ENCODE data around the gene ZBTB12. TPM values are rescaled to one million over a fixed set of nuclear protein-coding genes. Genes with fewer than 3 reads are reported as not detected.

Gene ZBTB12
- total RNA-seq, 1 donor from 2014 or later: 3.5 TPM

GRCh38 chr6:31928672-31928939, 26.7 kb upstream of the ZBTB12 start:
- intact Hi-C loops (cut with micrococcal nuclease): no loop called here
- Histone ChIP-seq H3K4me3 (no peak overlapping the region), H3K27ac (replicated peaks) (no peak overlapping the region), H3K27me3 (ENCODE audit: low read depth) (peaks cover 28% of the 10 kb centered on the region), H3K9me3 (replicated peaks) (no peaks in the 10 kb centered on the region), H3K36me3 (no peaks in the 10 kb centered on the region), H3K4me1 (no peaks in the 10 kb centered on the region)
- TF ChIP-seq CTCF (IDR thresholded peaks at IDR 0.05; ENCODE audit: borderline replicate concordance): no peak
- no peak for DNase-seq

- Histone ChIP-seq H3K9me3 (replicated peaks) (no peaks in the 10 kb centered on the region), H3K4me3 (peak overlapping the region; percentile 48), H3K27ac (replicated peaks) (no peak overlapping the region), H3K4me1 (no peaks in the 10 kb centered on the region), H3K27me3 (ENCODE audit: low read depth) (peaks cover 28% of the 10 kb centered on the region), H3K36me3 (no peaks in the 10 kb centered on the region)
- no peak for DNase-seq
- intact Hi-C loops (cut with micrococcal nuclease): no loop called here
- TF ChIP-seq CTCF (IDR thresholded peaks at IDR 0.05; ENCODE audit: borderline replicate concordance): no peak
These were observed 26.2 kb upstream of the ZBTB12 start for GRCh38 chr6:31927863-31928671.

GRCh38 chr6:31927242-31927862, 25.5 kb upstream of the ZBTB12 start, which contains the start of gene C2:
C2 (plus strand) TSS chr6:31927717; CDS start chr6:31927753, 36 bp downstream.
- DNase-seq: no peak
- H3K27me3 ChIP-seq (ENCODE audit: low read depth): peaks cover 28% of the 10 kb centered on the region
- TF ChIP-seq CTCF (IDR thresholded peaks at IDR 0.05; ENCODE audit: borderline replicate concordance): no peak
- H3K27ac ChIP-seq (replicated peaks): no peak within 1 kb of the TSS
- H3K36me3 ChIP-seq: no peaks in the 10 kb centered on the region
- peak within 1 kb of the TSS; percentile 48 for H3K4me3 ChIP-seq
- H3K4me1 ChIP-seq: no peaks in the 10 kb centered on the region
- no peaks in the 10 kb centered on the region for H3K9me3 ChIP-seq (replicated peaks)
- intact Hi-C loops (cut with micrococcal nuclease): no loop called here

- H3K4me1 ChIP-seq: no peaks in the 10 kb centered on the region
- intact Hi-C loops (cut with micrococcal nuclease): no loop called here
- no peaks in the 10 kb centered on the region for H3K9me3 ChIP-seq (replicated peaks)
- TF ChIP-seq CTCF (IDR thresholded peaks at IDR 0.05; ENCODE audit: borderline replicate concordance): peak; percentile 22
- H3K36me3 ChIP-seq: no peaks in the 10 kb centered on the region
- no peak overlapping the region for H3K27ac ChIP-seq (replicated peaks)
- H3K27me3 ChIP-seq (ENCODE audit: low read depth): peaks cover 8% of the 10 kb centered on the region
- no peak for DNase-seq
- H3K4me3 ChIP-seq: no peak overlapping the region
These were observed 21.1 kb upstream of the ZBTB12 start for GRCh38 chr6:31922942-31923341.

GRCh38 chr6:31920811-31921210, 18.9 kb upstream of the ZBTB12 start:
- Histone ChIP-seq H3K9me3 (replicated peaks) (no peaks in the 10 kb centered on the region), H3K27me3 (ENCODE audit: low read depth) (no peaks in the 10 kb centered on the region), H3K4me3 (no peak overlapping the region), H3K27ac (replicated peaks) (no peak overlapping the region), H3K36me3 (no peaks in the 10 kb centered on the region), H3K4me1 (no peaks in the 10 kb centered on the region)
- no peak for DNase-seq
- no peak for TF ChIP-seq CTCF (IDR thresholded peaks at IDR 0.05; ENCODE audit: borderline replicate concordance)
- intact Hi-C loops (cut with micrococcal nuclease): no loop called here
